DND-41 (cell line): ENCODE measurements around the gene SEMA4F.

ENCODE experiments used
- EZH2 ChIP-seq: IDR thresholded peaks from 3 replicates; pipeline ENCODE4 v1.6.1; 2012; ENCODE audit warnings: borderline replicate concordance, low read depth, mild to moderate bottlenecking, moderate library complexity, low read length, inconsistent platforms; ENCODE audit not compliant: severe bottlenecking
- TF ChIP-seq, protein P1 (sequence below): IDR thresholded peaks from 2 replicates; pipeline ENCODE4 v1.5.1; 2012; ENCODE audit warnings: borderline replicate concordance, low read length, moderate library complexity, mild to moderate bottlenecking; ENCODE audit not compliant: poor library complexity, severe bottlenecking; ENCODE audit errors: extremely low read depth

DNA sequence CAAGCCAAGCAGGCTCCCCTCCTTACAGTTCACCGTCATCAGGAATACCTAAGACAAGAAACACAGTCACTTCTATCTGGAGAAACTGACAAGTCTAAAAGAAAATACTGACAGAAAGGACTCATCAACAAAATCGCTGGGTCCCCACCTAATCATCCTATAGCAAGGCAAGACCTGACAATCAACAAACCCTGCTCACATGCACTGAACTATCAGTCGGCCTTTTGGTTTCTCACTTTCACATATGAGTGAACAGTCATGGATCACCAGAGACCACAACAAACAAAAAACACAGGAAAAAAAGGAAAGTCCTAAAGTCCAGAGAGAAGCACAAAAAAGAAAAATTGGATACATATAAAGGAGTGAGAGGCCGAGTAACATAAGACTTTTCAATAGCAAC, 70.4 kb downstream of the SEMA4F start:
- TF ChIP-seq, protein P1, sequence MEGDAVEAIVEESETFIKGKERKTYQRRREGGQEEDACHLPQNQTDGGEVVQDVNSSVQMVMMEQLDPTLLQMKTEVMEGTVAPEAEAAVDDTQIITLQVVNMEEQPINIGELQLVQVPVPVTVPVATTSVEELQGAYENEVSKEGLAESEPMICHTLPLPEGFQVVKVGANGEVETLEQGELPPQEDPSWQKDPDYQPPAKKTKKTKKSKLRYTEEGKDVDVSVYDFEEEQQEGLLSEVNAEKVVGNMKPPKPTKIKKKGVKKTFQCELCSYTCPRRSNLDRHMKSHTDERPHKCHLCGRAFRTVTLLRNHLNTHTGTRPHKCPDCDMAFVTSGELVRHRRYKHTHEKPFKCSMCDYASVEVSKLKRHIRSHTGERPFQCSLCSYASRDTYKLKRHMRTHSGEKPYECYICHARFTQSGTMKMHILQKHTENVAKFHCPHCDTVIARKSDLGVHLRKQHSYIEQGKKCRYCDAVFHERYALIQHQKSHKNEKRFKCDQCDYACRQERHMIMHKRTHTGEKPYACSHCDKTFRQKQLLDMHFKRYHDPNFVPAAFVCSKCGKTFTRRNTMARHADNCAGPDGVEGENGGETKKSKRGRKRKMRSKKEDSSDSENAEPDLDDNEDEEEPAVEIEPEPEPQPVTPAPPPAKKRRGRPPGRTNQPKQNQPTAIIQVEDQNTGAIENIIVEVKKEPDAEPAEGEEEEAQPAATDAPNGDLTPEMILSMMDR: no peak
- TF ChIP-seq EZH2: no peak
